ENCODE measurements around the gene KDM2B. TPM values are rescaled to one million over a fixed set of nuclear protein-coding genes. Genes with fewer than 3 reads are reported as not detected.
A peak's percentile ranks its signal among the peaks of the same experiment; 100 is the strongest.

KDM2B gene
- total RNA-seq, 2 experiments from 2014 or later = 66.2 to 72.7 TPM

- Mint-ChIP-seq H3K4me3 (no peak overlapping the region), H3K27ac (no peak overlapping the region), H3K36me3 (ENCODE audit: low read depth) (peaks cover 47% of the 10 kb centered on the region), H3K9me3 (no peaks in the 10 kb centered on the region), H3K27me3 (no peaks in the 10 kb centered on the region), H3K4me1 (peaks cover 12% of the 10 kb centered on the region)
- POLR2A ChIA-PET = no interaction called here
- DNase-seq = no peak
- CTCF ChIA-PET = interaction anchor here (1.1 kb wide), 1 partner anchor 348 kb away, joined by 5 read pairs; the partner anchor contains the start of gene CFAP251
Measured at GRCh38 chr12:121570467-121571283, 10.1 kb downstream of the KDM2B start.

- POLR2A ChIA-PET = no interaction called here
Measured at GRCh38 chr12:121568971-121569751, 11.7 kb downstream of the KDM2B start.

GRCh38 chr12:121568518-121568917 lies 12.3 kb downstream of the KDM2B start:
- no peak for DNase-seq
- CTCF ChIA-PET = interaction anchor here (0.6 to 0.7 kb wide), 3 partner anchors 37 to 807 kb away, joined by 3 to 5 read pairs (median 3); no protein-coding TSS in a partner anchor
- Mint-ChIP-seq H3K27me3 (no peaks in the 10 kb centered on the region), H3K9me3 (no peaks in the 10 kb centered on the region), H3K27ac (no peak overlapping the region), H3K4me1 (peaks cover 8% of the 10 kb centered on the region), H3K36me3 (ENCODE audit: low read depth) (peaks cover 30% of the 10 kb centered on the region), H3K4me3 (no peak overlapping the region)
- POLR2A ChIA-PET = no interaction called here

More at GRCh38 chr12:121568971-121569751, 11.7 kb downstream of the KDM2B start:
- Mint-ChIP-seq H3K4me1 (peaks cover 10% of the 10 kb centered on the region), H3K36me3 (ENCODE audit: low read depth) (peaks cover 34% of the 10 kb centered on the region), H3K27me3 (no peaks in the 10 kb centered on the region), H3K9me3 (no peaks in the 10 kb centered on the region), H3K27ac (peak overlapping the region; percentile 19), H3K4me3 (no peak overlapping the region)
- no peak for DNase-seq
- CTCF ChIA-PET = interaction anchor here (0.6 to 0.7 kb wide), 2 partner anchors 58 to 226 kb away, joined by 3 to 4 read pairs; no protein-coding TSS in a partner anchor

- Mint-ChIP-seq H3K27me3 (no peaks in the 10 kb centered on the region), H3K27ac (no peak overlapping the region), H3K9me3 (no peaks in the 10 kb centered on the region), H3K4me3 (no peak overlapping the region), H3K36me3 (ENCODE audit: low read depth) (peaks cover 16% of the 10 kb centered on the region), H3K4me1 (peaks cover 23% of the 10 kb centered on the region)
- ChIA-PET POLR2A (no interaction called here), CTCF (interaction anchor here (1.3 to 2.3 kb wide), 2 partner anchors 12 to 56 kb away, joined by 3 to 12 read pairs; no protein-coding TSS in a partner anchor)
- DNase-seq = no peak
Measured at GRCh38 chr12:121565076-121565475, 15.7 kb downstream of the KDM2B start.

GRCh38 chr12:121562488-121562887 lies 18.3 kb downstream of the KDM2B start:
- no peak for DNase-seq
- peaks cover 24% of the 10 kb centered on the region for H3K4me1 Mint-ChIP-seq
- H3K27me3 Mint-ChIP-seq = no peaks in the 10 kb centered on the region
- POLR2A ChIA-PET = no interaction called here
- CTCF ChIA-PET = interaction anchor here (0.7 to 2.2 kb wide), 4 partner anchors 10 to 698 kb away, joined by 3 to 8 read pairs (median 5); no protein-coding TSS in a partner anchor
- no peaks in the 10 kb centered on the region for H3K9me3 Mint-ChIP-seq
- H3K36me3 Mint-ChIP-seq (ENCODE audit: low read depth) = peaks cover 13% of the 10 kb centered on the region
- peak overlapping the region; percentile 60 for H3K27ac Mint-ChIP-seq
- no peak overlapping the region for H3K4me3 Mint-ChIP-seq

GRCh38 chr12:121561009-121561395 lies 19.8 kb downstream of the KDM2B start:
- CTCF ChIA-PET = interaction anchor here (0.9 to 2.2 kb wide), 2 partner anchors 8 to 24 kb away, joined by 3 to 8 read pairs; no protein-coding TSS in a partner anchor
- Mint-ChIP-seq H3K4me1 (peaks cover 23% of the 10 kb centered on the region), H3K27ac (no peak overlapping the region), H3K9me3 (no peaks in the 10 kb centered on the region), H3K36me3 (ENCODE audit: low read depth) (peaks cover 10% of the 10 kb centered on the region), H3K27me3 (no peaks in the 10 kb centered on the region), H3K4me3 (no peak overlapping the region)
- POLR2A ChIA-PET = no interaction called here
- DNase-seq = no peak

- no peak for DNase-seq
- ChIA-PET POLR2A (interaction anchor here (0.5 kb wide), 1 partner anchor 67 kb away, joined by 3 read pairs; no protein-coding TSS in a partner anchor), CTCF (interaction anchor here (0.9 to 2.2 kb wide), 2 partner anchors 8 to 24 kb away, joined by 3 to 8 read pairs; no protein-coding TSS in a partner anchor)
- Mint-ChIP-seq H3K36me3 (ENCODE audit: low read depth) (peaks cover 10% of the 10 kb centered on the region), H3K27ac (no peak overlapping the region), H3K9me3 (no peaks in the 10 kb centered on the region), H3K4me1 (peaks cover 23% of the 10 kb centered on the region), H3K4me3 (no peak overlapping the region), H3K27me3 (no peaks in the 10 kb centered on the region)
Measured at GRCh38 chr12:121560392-121561008, 20.3 kb downstream of the KDM2B start.

- Mint-ChIP-seq H3K27me3 (no peaks in the 10 kb centered on the region), H3K4me1 (peaks cover 23% of the 10 kb centered on the region), H3K36me3 (ENCODE audit: low read depth) (peaks cover 7% of the 10 kb centered on the region), H3K9me3 (no peaks in the 10 kb centered on the region), H3K27ac (no peak overlapping the region), H3K4me3 (no peak overlapping the region)
- ChIA-PET POLR2A (interaction anchor here (0.6 kb wide), 1 partner anchor 62 kb away, joined by 3 read pairs; no protein-coding TSS in a partner anchor), CTCF (interaction anchor here (0.5 to 1.8 kb wide), 4 partner anchors 15 to 235 kb away, joined by 3 to 5 read pairs (median 4); partner anchors contain the start of gene RHOF)
- no peak for DNase-seq
Measured at GRCh38 chr12:121558956-121559355, 21.9 kb downstream of the KDM2B start.

GRCh38 chr12:121550974-121551634 lies 29.7 kb downstream of the KDM2B start:
- H3K4me3 Mint-ChIP-seq = no peak overlapping the region
- peaks cover 17% of the 10 kb centered on the region for H3K4me1 Mint-ChIP-seq
- ChIA-PET CTCF (interaction anchor here (0.7 to 1.9 kb wide), 7 partner anchors 76 to 242 kb away, joined by 3 to 23 read pairs (median 5); partner anchors contain the start of genes MORN3, ORAI1 and RHOF), POLR2A (no interaction called here)
- H3K36me3 Mint-ChIP-seq (ENCODE audit: low read depth) = peaks cover 15% of the 10 kb centered on the region
- no peak for DNase-seq
- H3K9me3 Mint-ChIP-seq = no peaks in the 10 kb centered on the region
- no peak overlapping the region for H3K27ac Mint-ChIP-seq
- no peaks in the 10 kb centered on the region for H3K27me3 Mint-ChIP-seq

GRCh38 chr12:121549075-121549474 lies 31.7 kb downstream of the KDM2B start:
- H3K4me1 Mint-ChIP-seq = peaks cover 17% of the 10 kb centered on the region
- CTCF ChIA-PET = no interaction called here
- H3K27me3 Mint-ChIP-seq = no peaks in the 10 kb centered on the region
- DNase-seq = no peak
- H3K4me3 Mint-ChIP-seq = no peak overlapping the region
- peaks cover 17% of the 10 kb centered on the region for H3K36me3 Mint-ChIP-seq (ENCODE audit: low read depth)
- no peak overlapping the region for H3K27ac Mint-ChIP-seq
- POLR2A ChIA-PET = no interaction called here
- H3K9me3 Mint-ChIP-seq = no peaks in the 10 kb centered on the region

GRCh38 chr12:121545480-121545879 lies 35.3 kb downstream of the KDM2B start:
- peaks cover 17% of the 10 kb centered on the region for H3K36me3 Mint-ChIP-seq (ENCODE audit: low read depth)
- POLR2A ChIA-PET = no interaction called here
- no peaks in the 10 kb centered on the region for H3K27me3 Mint-ChIP-seq
- DNase-seq = no peak
- H3K4me1 Mint-ChIP-seq = peaks cover 4% of the 10 kb centered on the region
- no peak overlapping the region for H3K4me3 Mint-ChIP-seq
- CTCF ChIA-PET = interaction anchor here (0.5 to 2.4 kb wide), 3 partner anchors 11 to 123 kb away, joined by 4 to 6 read pairs (median 4); no protein-coding TSS in a partner anchor
- H3K27ac Mint-ChIP-seq = peak overlapping the region; percentile 57
- H3K9me3 Mint-ChIP-seq = no peaks in the 10 kb centered on the region

GRCh38 chr12:121543786-121544185 lies 37.0 kb downstream of the KDM2B start:
- peaks cover 7% of the 10 kb centered on the region for H3K4me1 Mint-ChIP-seq
- H3K36me3 Mint-ChIP-seq (ENCODE audit: low read depth) = peaks cover 15% of the 10 kb centered on the region
- no peaks in the 10 kb centered on the region for H3K9me3 Mint-ChIP-seq
- ChIA-PET POLR2A (no interaction called here), CTCF (interaction anchor here (0.6 to 2.0 kb wide), 2 partner anchors 9 to 36 kb away, joined by 3 to 10 read pairs; no protein-coding TSS in a partner anchor)
- no peak for DNase-seq
- H3K27ac Mint-ChIP-seq = no peak overlapping the region
- no peak overlapping the region for H3K4me3 Mint-ChIP-seq
- no peaks in the 10 kb centered on the region for H3K27me3 Mint-ChIP-seq
